GM18508 (cell line): ENCODE measurements around the gene AQP3.
"Not testable (repeated sequence)": the region's sequence is repeated elsewhere in the genome, so short reads cannot be mapped to it uniquely, and the experiment has no call there.

Source experiments
- ATAC-seq: cut with Tn5 transposase; IDR thresholded peaks from one replicate; pipeline ENCODE4 v1.9.1; 2021; ENCODE audit warnings: moderate number of reproducible peaks; ENCODE audit not compliant: insufficient read depth, unreplicated experiment

The AQP3 gene

DNA sequence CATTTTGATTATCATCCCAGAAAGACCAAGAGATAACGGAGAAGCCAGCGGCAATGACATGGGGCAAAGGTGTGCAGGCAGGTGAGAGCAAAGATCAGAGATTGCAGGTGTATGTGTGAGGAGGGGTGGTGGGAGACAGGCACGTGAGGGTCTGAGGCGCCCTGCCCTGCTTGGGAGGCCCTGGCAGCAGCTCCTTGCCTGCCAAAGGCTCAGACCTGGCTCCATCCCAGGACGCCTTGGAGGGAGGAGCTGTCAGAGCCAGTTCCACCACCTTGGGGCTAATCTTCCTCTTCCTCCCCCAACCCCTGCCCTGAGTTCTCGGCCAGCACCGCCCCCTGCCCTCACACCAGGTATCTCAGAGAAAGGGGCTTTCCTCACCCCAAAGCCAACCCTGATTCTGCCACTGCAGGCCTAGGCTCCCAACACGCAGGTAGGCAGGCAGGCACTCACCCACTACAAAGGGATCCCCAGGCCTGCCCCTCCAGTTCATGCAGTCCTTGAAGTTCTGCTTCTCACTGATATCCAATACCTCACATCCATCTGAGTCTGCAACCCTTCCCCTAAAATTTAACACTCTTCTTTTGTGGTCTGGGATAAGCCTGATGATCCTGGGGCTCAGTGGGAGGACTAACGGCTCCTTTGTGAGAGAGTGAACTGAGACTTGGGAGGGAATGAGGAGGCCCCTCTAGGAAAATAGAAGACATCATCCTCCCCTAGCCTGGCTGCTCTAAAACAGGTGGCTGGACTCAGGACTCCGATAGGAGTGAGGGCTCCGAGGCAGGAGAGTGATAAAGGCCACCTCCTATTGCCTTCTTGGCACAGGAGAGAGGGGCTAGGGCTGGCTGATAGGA lies 1.8 kb downstream of the AQP3 start:
- no peak for ATAC-seq

DNA sequence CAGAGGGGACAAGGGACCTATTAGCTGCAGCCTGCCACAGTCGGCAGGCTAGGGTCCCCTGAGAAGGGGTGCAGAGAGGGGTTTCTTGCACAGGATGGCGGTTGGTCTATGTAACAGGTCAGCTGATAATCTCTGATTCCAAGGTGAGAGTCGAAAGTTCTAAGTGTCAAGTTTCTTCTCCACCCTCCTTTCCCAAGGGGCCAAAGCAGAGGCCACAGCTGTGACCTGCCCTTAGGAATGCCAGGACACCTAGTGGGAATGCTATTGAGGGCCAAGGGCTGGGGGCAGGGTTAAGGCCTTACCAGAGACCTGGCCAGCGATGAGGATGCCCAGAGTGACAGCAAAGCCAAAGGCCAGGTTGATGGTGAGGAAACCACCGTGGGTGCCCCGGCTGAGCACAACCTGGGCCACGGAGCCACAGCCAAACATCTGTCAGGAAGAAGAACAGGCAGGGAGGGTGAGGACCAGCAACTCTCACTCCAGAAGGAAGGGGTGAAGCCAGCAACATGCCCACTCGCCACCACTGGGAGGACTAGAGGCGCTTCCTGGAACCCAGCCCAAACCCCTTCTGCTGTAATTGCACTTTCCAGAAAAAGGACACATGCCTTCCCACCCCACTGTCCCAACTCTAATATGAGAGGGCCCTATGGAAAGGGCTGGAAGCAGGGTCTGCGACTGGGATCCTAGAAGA lies 3.8 kb downstream of the AQP3 start:
- ATAC-seq = no peak

DNA sequence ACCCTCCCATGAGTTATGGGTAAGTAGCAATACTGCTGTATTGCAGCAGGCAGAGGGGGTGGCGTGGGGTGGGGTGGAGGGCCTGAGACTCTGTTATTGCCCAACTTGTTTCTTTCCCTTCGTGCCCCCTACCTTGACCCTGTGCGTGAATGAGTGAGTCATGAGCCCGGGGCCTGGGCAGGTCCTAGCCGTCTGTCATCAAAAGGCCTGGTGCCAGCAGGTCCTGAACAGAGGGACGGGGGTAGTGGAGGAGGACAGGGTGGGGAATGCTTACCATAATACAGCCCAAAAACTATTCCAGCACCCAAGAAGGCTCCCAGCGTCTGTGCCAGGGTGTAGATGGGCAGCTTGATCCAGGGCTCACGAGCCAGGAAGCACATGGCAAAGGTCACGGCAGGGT lies 4.3 kb downstream of the AQP3 start:
- no peak for ATAC-seq

DNA sequence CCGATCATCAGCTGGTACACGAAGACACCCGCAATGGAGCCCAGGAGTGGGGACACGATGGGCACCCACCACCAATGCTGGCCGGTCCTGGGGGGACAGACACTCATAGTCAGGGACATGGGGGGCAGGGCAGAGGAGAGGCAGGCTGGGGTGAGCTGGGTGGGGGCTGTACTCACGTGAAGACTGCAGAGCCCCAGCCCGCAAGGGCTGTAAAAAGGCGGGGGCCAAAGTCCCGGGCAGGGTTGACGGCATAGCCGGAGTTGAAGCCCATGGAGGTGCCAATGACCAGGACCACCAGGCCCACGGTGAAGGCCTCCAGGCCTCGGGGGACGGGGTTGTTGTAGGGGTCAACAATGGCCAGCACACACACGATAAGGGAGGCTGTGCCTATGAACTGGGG lies 5.3 kb downstream of the AQP3 start:
- no peak for ATAC-seq

DNA sequence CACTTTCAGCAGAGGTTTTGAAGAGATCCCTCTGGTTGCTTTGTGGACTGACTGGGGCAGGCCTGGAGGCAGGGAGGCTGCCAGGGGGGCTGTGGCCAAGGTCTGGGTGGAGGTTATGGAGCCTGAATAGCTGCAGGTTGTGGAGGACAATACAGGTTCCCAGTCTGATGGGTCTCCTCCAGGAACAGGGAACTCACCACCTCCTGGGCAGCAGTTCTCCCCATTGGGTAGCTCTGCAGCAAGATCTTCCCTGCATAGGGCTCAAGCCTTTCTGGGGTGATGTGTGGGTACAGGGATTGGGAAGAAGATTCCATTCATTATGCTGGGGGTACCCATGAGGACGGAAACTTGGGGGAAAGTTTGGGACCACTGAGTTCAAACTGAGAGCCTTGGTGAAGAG lies 6.8 kb downstream of the AQP3 start:
- ATAC-seq = no peak

DNA sequence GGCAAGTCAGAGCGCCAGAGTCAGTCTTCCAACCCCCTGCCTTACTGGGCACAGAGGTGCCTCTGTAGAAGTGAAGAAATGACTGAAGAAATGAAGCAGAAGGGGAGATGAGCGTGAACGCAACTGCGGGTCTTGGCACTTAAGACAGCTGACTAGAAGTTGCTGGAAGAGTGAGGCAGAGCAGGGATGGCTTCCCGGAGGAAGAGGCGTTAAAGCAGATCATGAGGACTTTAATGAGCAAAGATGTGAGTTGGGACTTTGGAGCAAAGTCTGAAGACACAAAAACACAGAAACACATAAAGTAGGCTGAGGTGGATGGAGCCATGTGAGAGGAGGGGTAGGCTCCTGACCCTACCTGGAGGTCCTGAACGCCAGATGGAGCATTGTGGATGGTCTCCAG lies 7.2 kb downstream of the AQP3 start:
- no peak for ATAC-seq

DNA sequence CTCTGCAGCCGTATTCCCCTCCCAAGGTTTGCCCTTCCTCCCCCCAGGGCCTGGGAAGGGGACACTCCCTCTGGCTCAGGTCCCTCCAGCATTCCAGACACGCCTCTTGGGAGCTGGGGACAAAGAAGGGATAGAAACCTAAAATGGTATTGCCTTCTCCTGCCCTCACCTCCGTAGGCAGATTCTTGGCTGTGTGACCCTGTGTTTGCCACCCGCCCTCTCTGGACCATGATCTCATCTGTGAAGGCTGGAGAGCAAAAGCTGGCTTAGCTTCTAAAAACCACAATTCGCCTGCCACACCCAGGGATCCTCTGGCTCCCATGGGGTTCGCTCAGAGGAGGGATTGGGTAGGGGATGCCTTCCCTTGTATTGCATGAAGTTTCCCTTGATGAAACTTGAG lies 7.7 kb downstream of the AQP3 start:
- no peak for ATAC-seq

DNA sequence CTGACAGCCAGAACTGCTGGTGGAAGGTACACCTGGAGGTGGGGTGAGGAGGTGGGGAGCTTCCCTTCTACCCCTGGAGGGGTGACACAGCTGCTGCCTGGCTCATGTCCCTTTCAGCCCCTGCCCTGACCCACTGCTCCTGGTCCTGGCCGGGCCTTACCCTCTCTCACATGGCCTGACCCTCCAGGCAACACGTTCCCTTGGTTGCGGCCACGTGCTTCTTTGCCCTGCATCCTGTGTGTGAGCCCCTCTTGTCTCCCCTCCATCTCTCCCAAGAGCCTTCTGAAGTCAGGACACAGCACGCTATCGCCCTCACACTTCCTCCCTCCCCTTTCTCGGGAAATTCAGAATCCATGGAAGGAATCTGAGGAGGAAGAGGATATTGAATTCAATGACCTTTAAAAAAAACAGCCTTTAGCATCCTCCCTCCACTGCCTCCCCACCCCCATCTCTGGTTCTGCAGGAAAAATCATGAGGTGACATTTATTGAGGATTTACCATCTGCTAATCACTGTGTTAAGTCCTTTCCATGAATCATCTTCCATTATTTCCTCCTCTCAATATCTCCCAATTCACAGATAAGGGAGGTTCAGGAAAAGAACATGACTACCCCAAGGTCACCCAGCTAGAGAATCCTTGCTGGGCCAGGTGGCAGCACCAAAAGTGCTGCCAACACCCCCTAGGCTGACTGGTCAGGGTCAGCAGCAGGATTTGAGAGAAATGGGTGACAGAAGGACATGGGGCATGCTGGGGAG lies 8.3 kb downstream of the AQP3 start:
- ATAC-seq = no peak

DNA sequence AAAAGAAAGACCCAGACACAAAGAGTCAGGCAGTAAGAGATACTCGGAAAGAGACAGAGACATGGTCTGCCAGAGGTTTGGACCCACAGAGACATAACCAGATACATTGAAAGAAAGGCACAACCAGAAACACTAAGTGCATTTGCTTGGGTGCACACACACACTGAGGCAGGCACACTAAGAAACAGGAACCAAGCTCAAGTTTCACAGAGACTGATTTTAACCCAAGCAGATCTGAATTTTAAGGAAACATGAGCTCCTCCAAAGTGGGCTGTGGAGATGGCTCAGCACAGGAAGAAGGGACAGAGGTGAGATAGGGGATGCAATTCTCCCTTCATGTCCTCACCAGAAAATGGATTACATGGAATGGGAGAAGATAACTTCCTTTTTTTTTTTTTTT lies 9.5 kb downstream of the AQP3 start:
- ATAC-seq = no peak

DNA sequence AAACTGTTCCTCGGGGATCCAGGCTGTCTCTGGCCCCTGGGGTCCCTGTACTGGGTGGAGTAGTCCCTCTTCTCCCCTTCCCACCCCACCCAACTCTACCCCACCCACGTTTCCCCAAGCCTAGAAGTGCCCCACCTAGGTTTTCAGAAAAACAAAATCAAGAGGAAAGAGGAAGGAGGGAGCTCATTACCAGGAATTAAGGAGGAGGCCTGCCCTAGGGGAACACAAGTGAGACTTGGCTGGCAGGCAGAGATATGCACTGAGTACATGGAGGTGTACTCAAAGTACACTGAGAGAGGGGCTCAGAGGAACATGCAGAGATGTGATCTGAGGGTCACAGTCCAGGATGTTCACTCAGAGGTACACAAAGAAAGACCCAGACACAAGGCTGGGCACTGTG lies 10.2 kb downstream of the AQP3 start:
- ATAC-seq = no peak

DNA sequence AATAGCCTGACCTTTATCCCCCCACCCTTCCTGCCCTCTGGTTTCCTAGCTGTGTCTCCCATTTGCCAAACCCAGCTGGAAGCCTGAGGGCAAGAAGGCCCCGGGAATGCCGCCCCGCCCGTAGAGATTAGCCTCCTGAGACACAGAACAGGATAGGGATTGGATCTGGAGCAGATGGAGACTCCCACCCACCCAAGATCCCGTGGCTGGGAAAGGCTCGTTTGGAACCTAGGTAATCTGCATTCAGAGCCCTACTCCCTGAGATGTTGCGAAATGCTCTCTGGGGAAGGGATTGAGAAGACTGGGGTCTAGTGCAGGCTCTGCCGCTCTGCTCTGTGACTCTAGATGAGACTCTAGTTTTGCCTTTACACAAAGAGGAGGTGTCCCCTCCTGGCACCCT lies 10.9 kb downstream of the AQP3 start:
- ATAC-seq = no peak

DNA sequence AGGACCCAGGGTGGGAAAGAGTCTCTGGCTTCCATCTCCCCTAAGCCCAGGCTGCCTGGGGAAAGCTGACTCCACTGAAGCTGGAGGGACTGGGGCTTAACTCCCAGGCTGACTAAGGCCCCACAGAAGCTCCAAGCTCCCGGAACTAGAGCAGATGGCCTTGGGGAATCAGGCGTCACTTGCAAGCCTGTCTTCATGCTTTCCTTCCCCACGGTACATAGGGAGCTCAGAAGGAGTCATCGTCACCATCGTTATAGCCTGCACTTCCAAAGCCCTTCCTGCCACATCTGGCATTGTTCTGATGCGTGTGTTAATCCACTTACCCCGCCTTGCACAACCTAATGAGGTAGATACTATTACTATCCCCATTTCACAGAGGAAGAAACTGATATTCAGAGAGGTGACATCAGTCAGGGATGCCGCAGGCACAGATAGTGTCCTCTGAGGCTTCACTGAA lies 11.5 kb downstream of the AQP3 start:
- ATAC-seq = no peak

DNA sequence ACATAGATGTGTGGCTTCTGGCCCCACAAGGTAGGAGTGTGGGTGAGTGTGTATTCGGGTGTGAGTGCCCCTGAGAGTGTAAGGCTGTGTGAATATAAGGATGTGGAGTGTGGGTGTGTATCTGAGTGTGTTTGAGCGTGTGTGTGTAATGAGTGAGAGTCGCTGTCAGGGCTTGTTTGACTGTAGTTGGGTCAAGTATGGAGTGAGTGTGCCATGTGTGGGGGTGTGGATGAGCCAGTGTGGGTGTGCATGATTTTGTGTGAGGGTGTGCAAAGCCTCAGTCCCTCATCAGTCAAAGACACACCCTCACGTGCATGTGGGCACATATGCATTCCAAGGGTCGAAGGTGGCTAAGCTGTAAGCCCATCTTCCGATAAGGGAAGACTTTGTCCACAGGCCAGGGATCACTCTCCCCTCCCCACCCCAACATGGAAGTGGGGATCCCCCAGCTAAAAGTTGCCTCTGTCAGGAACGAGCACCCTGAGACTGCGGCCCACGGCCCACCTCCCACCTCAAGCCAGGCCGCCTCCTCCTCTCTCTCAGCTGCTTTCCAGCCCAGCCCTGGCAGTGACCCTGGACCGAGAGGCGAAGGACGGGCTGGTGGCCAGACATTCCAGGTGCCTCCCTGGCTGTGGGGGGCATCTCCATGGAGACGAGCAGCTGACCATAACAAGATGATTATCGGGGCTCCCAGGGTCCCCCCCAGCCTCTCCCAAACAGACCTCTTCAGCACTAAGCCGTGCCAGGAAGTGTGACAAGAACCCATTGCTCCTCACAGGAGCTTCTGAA lies 12.9 kb downstream of the AQP3 start:
- no peak for ATAC-seq

DNA sequence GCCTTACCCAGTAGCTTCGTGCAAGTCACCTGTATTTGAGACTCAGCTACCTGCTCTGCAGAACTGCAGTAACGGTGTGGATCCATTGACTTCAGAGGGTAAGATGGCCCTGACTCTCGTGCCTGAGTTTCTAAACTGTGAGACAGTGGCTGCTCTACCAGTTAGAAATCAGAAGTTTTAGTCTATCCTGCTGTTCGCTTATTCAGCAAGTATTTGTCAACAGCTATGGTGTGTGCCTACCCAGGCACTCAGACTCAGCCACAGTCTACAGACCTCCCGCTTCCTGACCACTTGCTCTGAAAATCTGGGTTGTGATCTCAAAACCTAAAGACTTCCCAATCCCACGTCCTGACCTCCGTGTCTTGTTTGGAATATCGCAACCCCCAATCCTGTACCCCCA lies 13.5 kb downstream of the AQP3 start:
- ATAC-seq = no peak

DNA sequence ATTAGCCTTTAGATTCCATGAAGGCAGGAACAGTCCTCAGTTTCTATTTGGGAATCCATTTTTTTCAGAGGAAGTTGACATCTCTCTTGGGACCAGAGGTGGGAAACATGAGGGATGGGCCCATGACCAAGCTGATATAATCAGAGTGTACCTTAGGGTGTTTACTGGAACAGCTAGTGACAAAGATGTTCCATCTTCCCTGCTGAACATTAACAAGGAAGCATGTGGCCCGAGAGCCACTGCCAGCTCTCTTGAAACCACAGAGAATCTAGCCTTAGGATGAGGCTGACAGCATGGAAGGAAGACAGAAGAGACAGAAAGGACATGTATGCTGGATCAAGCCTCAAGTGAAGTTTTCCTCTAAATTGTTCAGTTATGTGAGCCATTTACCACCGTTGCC lies 16.0 kb downstream of the AQP3 start:
- ATAC-seq = no peak

DNA sequence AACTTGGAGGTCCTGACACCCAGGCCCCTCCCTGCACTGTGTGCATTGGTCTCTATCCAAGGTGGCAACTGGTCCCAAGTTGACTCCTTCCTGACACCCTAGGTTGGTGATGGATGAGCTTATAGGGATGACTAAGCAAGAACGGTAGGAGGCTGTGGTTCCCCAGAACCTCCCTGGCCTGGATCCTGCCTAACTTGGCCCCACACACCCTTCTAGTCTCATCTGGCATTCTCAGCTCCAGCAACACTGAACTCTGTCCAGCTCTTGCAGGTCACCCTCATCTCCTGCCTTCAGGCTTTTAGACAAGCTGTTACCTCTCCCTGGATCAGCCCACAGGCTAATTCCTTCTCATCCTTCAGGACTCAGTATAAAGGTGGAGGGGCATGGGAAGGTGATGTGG lies 16.5 kb downstream of the AQP3 start:
- no peak for ATAC-seq

DNA sequence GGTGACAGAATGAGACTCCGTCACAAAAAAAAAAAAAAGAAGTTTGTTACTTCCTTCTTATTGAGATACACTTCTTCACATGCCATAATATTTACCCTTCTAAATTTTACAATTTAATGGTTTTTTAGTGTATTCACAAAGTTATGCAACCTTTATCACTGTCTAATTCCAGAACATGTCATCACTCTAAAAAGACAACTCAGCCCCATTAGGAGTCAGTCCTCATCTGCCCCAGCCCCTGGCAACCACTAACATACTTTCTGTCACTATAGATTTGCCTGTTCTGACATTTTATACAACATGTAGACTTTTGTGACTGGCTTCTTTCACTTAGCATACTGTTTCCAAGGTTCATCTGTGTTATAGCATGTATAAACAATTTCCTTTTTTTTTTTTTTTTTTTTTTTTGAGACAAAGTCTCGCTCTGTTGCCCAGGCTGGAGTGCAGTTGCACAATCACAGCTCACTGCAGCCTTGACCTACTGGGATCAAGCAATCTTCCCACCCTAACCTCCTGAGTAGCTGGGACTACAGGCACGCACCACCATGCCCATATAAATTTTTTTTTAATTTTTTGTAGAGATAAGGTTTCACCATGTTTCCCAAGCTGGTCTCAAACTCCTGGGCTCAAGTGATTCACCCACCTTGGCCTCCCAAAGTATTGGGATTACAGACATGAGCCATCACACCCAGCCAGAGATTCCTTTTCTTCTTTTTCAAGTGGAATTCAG lies 18.0 kb downstream of the AQP3 start:
- no peak for ATAC-seq

DNA sequence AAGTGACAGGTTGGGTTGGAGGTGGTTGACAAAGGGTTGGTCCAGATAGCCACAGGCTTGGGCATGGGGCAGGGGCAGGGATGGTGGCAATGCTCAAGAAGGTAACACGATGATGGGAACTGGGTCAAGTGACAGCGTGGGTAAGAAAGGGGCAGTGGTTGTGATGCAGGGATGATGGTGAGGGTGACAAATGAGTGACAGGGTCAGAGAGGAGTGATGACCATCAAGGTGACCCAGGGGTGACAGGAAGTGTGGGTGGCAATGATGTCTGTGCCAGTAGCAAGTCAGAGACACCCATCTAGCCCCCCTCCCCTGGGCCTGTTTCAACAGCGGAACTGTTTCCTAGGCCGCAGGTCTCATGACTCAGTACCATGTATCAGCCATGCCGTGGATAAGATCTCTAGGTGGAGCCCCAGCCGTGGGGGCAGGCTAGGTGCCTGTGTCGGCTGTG lies 20.5 kb downstream of the AQP3 start:
- ATAC-seq = no peak

DNA sequence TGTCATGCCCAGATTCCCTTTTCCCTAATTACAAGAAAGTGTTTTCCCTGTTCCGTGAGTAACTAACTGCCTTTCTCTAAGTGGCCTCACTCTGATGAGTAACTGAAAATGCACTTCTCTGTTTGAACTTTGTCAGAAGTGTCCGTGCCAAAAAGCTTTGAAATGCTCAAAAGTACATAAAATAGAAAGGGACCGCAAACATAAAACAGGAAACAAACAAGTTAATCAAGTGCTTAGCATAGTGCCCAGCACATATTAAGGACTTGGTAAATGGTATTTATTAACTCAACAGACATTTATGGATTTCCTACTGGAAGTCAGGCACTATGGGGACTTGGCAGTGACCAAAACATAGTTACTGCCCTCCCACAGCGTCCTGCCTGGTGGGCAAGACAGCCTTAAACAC lies 22.3 kb downstream of the AQP3 start:
- ATAC-seq = no peak

DNA sequence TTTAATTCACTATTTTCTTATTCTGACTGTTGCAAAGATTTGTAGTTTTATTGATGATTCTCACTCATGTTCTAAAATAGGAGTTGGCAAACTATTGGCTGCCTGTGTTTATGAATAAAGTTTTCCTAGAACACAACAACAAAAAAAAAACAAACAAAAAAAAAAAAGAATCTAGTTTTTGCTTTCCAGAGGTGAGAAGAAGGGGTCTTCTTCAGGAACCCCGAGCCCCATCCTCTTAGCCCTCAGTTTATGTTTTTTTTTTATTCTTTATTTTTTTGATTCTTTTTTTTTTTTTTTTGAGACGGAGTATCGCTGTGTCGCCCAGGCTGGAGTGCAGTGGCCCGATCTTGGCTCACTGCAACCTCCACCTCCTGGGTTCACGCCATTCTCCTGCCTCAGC lies 22.9 kb downstream of the AQP3 start:
- ATAC-seq = not testable (repeated sequence)
